Loucy (cell line): ENCODE data around the gene LTF.

ENCODE experiments used
- H2AFZ ChIP-seq: fragments of 200-600 bp; sonication (generic); 2 replicates; pipeline ENCODE4 v1.6.0; 2016; ENCODE audit warnings: antibody characterized with exemption, mild to moderate bottlenecking, low read length, moderate library complexity
- H3F3A ChIP-seq: fragments of 200-600 bp; 2 replicates; pipeline ENCODE4 v1.6.0; 2016; ENCODE audit warnings: antibody characterized with exemption, low read depth, mild to moderate bottlenecking
- H3K27me3 ChIP-seq: fragments of 200-600 bp; sonication (generic); 2 replicates; pipeline ENCODE4 v1.6.1; 2014; ENCODE audit warnings: low read length, mild to moderate bottlenecking; ENCODE audit not compliant: insufficient read depth, poor library complexity, severe bottlenecking
- H3K36me3 ChIP-seq: fragments of 200-600 bp; sonication (generic); 2 replicates; pipeline ENCODE4 v1.6.1; 2016; ENCODE audit warnings: low read length; ENCODE audit not compliant: insufficient read depth
- H3K4me1 ChIP-seq: fragments of 200-600 bp; sonication (generic); 2 replicates; pipeline ENCODE4 v1.5.1; 2014; ENCODE audit warnings: low read length, mild to moderate bottlenecking; ENCODE audit not compliant: insufficient read depth, poor library complexity, severe bottlenecking
- H3K4me2 ChIP-seq: fragments of 200-600 bp; sonication (generic); 2 replicates; pipeline ENCODE4 v1.6.0; 2014; ENCODE audit warnings: antibody characterized with exemption, low read length, low read depth, mild to moderate bottlenecking; ENCODE audit not compliant: poor library complexity, severe bottlenecking
- H3K4me3 ChIP-seq: fragments of 200-600 bp; sonication (generic); 2 replicates; pipeline ENCODE4 v1.5.1; 2014; ENCODE audit warnings: low read length, mild to moderate bottlenecking, mixed read lengths; ENCODE audit not compliant: poor library complexity, severe bottlenecking
- H3K79me2 ChIP-seq: fragments of 200-600 bp; sonication (generic); 2 replicates; pipeline ENCODE4 v1.6.1; 2014; ENCODE audit warnings: low read length; ENCODE audit not compliant: insufficient read depth
- H3K9ac ChIP-seq: fragments of 200-600 bp; sonication (generic); 2 replicates; pipeline ENCODE4 v1.6.0; 2014; ENCODE audit warnings: mild to moderate bottlenecking, low read depth, low read length, moderate library complexity; ENCODE audit not compliant: poor library complexity, severe bottlenecking
- H3K9me2 ChIP-seq: fragments of 200-600 bp; sonication (generic); replicated peaks from 2 replicates; pipeline ENCODE4 v1.6.1; 2016; ENCODE audit warnings: low read depth, low read length, mixed read lengths
- H3K9me3 ChIP-seq: fragments of 200-600 bp; sonication (generic); 2 replicates; pipeline ENCODE4 v1.6.1; 2014; ENCODE audit warnings: mild to moderate bottlenecking, antibody characterized with exemption, low read length, low read depth; ENCODE audit not compliant: insufficient read depth
- H4K20me1 ChIP-seq: fragments of 200-600 bp; sonication (generic); 2 replicates; pipeline ENCODE4 v1.6.0; 2014; ENCODE audit warnings: antibody characterized with exemption, low read length, mild to moderate bottlenecking; ENCODE audit not compliant: insufficient read depth, poor library complexity, severe bottlenecking
- EZH2phosphoT487 ChIP-seq: fragments of 200-600 bp; IDR thresholded peaks from 2 replicates; pipeline ENCODE4 v1.6.1; 2018; ENCODE audit warnings: antibody characterized with exemption, mild to moderate bottlenecking, moderate library complexity, borderline replicate concordance
- TF ChIP-seq, protein P1 (sequence below): fragments of 200-600 bp; sonication (generic); conservative IDR thresholded peaks from 2 replicates; pipeline ENCODE4 v1.5.1; 2014; ENCODE audit warnings: mild to moderate bottlenecking, antibody characterized with exemption, low read length

LTF gene

GRCh38 chr3:46500656-46501635 is 36.2 kb upstream of the LTF start:
- H3K4me2 ChIP-seq: peak overlapping the region; percentile 46
- H3K79me2 ChIP-seq: no peaks in the 10 kb centered on the region
- H2AFZ ChIP-seq: 0 out of 2 replicates have a peak overlapping the region, but pooled peaks have one; percentile 14
- H3K4me3 ChIP-seq: no peak overlapping the region
- H3K36me3 ChIP-seq: no peaks in the 10 kb centered on the region
- H3K4me1 ChIP-seq: peaks cover 72% of the 10 kb centered on the region
- no peaks in the 10 kb centered on the region for H3F3A ChIP-seq
- H3K9me3 ChIP-seq: no peaks in the 10 kb centered on the region
- TF ChIP-seq, protein P1, sequence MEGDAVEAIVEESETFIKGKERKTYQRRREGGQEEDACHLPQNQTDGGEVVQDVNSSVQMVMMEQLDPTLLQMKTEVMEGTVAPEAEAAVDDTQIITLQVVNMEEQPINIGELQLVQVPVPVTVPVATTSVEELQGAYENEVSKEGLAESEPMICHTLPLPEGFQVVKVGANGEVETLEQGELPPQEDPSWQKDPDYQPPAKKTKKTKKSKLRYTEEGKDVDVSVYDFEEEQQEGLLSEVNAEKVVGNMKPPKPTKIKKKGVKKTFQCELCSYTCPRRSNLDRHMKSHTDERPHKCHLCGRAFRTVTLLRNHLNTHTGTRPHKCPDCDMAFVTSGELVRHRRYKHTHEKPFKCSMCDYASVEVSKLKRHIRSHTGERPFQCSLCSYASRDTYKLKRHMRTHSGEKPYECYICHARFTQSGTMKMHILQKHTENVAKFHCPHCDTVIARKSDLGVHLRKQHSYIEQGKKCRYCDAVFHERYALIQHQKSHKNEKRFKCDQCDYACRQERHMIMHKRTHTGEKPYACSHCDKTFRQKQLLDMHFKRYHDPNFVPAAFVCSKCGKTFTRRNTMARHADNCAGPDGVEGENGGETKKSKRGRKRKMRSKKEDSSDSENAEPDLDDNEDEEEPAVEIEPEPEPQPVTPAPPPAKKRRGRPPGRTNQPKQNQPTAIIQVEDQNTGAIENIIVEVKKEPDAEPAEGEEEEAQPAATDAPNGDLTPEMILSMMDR: no peak
- no peak for TF ChIP-seq EZH2phosphoT487
- no peaks in the 10 kb centered on the region for H3K9me2 ChIP-seq
- H3K27me3 ChIP-seq: no peaks in the 10 kb centered on the region
- no peaks in the 10 kb centered on the region for H4K20me1 ChIP-seq
- H3K9ac ChIP-seq: peak overlapping the region; percentile 13

GRCh38 chr3:46498916-46499519 is 34.3 kb upstream of the LTF start:
- Histone ChIP-seq H3F3A (no peaks in the 10 kb centered on the region), H3K9me3 (no peaks in the 10 kb centered on the region), H3K9ac (peak overlapping the region; percentile 44), H3K4me1 (peaks cover 76% of the 10 kb centered on the region), H4K20me1 (no peaks in the 10 kb centered on the region), H3K4me3 (no peak overlapping the region), H3K9me2 (no peaks in the 10 kb centered on the region), H3K4me2 (no peak overlapping the region), H2AFZ (peak overlapping the region; percentile 30; the same call in 1 of the 2 replicates), H3K27me3 (no peaks in the 10 kb centered on the region), H3K79me2 (no peaks in the 10 kb centered on the region), H3K36me3 (no peaks in the 10 kb centered on the region)
- TF ChIP-seq EZH2phosphoT487: no peak
- TF ChIP-seq, protein P1: no peak

GRCh38 chr3:46497556-46498265 is 33.0 kb upstream of the LTF start, which contains the start of gene RTP3:
Gene RTP3 (plus strand): TSS chr3:46497976. CDS start chr3:46498063, 87 bp downstream.
- H2AFZ ChIP-seq: peak within 1 kb of the TSS; percentile 30; the same call in 1 of the 2 replicates
- no peaks in the 10 kb centered on the region for H3K27me3 ChIP-seq
- H3K9me2 ChIP-seq: no peaks in the 10 kb centered on the region
- H3K4me3 ChIP-seq: no peak within 1 kb of the TSS
- H3K36me3 ChIP-seq: no peaks in the 10 kb centered on the region
- H3K9me3 ChIP-seq: no peaks in the 10 kb centered on the region
- H4K20me1 ChIP-seq: no peaks in the 10 kb centered on the region
- TF ChIP-seq, protein P1: no peak
- TF ChIP-seq EZH2phosphoT487: no peak
- no peaks in the 10 kb centered on the region for H3K79me2 ChIP-seq
- H3K9ac ChIP-seq: peak within 1 kb of the TSS; percentile 44
- no peaks in the 10 kb centered on the region for H3F3A ChIP-seq
- H3K4me1 ChIP-seq: peaks cover 71% of the 10 kb centered on the region
- no peak within 1 kb of the TSS for H3K4me2 ChIP-seq
